Panc1 (cell line): ENCODE data around the gene UBE2L5. TPM values are rescaled to one million over a fixed set of nuclear protein-coding genes. Genes with fewer than 3 reads are reported as not detected.
A peak's percentile ranks its signal among the peaks of the same experiment; 100 is the strongest.

ENCODE experiments used
- ATAC-seq: fragments of 200-7000 bp; cut with Tn5 transposase; 2 replicates; pipeline ENCODE4 v1.9.1; 2020; ENCODE audit warnings: mild to moderate bottlenecking, moderate library complexity
- BruUV-seq: library from RNA; stranded (reverse); fragments of 400-500 nt; replicated peaks from 2 replicates; lab custom pipeline; 2021; lab: Mats Ljungman, UMichigan
- CTCF ChIA-PET: fragments of 300-600 bp; sonication (Branson Sonifier 250); formaldehyde crosslinking; loops from one replicate; lab custom pipeline; 2022; ENCODE audit warnings: antibody characterized with exemption; lab: Charles Lee
- POLR2A ChIA-PET: fragments of 300-600 bp; sonication (Branson Sonifier 250); formaldehyde crosslinking; loops from one replicate; lab custom pipeline; 2022; ENCODE audit warnings: antibody characterized with exemption; lab: Charles Lee
- DNase-seq: peaks from one replicate; pipeline ENCODE4 v3.0.0-alpha.2; 2010; ENCODE audit warnings: low read depth, low spot score
- H3K27ac ChIP-seq: 2 replicates; pipeline ENCODE4 v1.5.1; 2011; ENCODE audit warnings: mild to moderate bottlenecking, low read length, inconsistent platforms
- H3K27me3 ChIP-seq: fragments of 200-500 bp; sonication (Bioruptor generic); 2 replicates; pipeline ENCODE4 v1.6.0; 2014; ENCODE audit warnings: low read length, inconsistent platforms; ENCODE audit not compliant: control insufficient read depth, insufficient read depth
- H3K36me3 ChIP-seq: fragments of 200-500 bp; sonication (Bioruptor generic); 2 replicates; pipeline ENCODE4 v1.5.1; 2014; ENCODE audit warnings: inconsistent platforms, mild to moderate bottlenecking, low read length, moderate library complexity; ENCODE audit not compliant: control insufficient read depth, insufficient read depth
- H3K4me1 ChIP-seq: 2 replicates; pipeline ENCODE4 v1.5.1; 2011; ENCODE audit warnings: inconsistent platforms, mild to moderate bottlenecking, low read length, moderate library complexity; ENCODE audit not compliant: control insufficient read depth, insufficient read depth
- H3K4me3 ChIP-seq, 2 experiments: 2 replicates each; pipeline ENCODE4 v1.5.1; 2011 to 2012; ENCODE audit warnings: low read depth in 2 of 2, low read length in 2 of 2, mild to moderate bottlenecking in 2 of 2, inconsistent platforms in 1 of 2, moderate library complexity in 1 of 2
- H3K9me3 ChIP-seq: fragments of 200-500 bp; sonication (Bioruptor generic); 2 replicates; pipeline ENCODE4 v1.5.1; 2014; ENCODE audit warnings: low read depth, mild to moderate bottlenecking, inconsistent platforms, low read length, moderate library complexity; ENCODE audit not compliant: control insufficient read depth, insufficient read depth
- POLR2AphosphoS5 ChIP-seq: IDR thresholded peaks from 2 replicates; pipeline ENCODE4 v1.6.1; 2012; ENCODE audit warnings: mild to moderate bottlenecking, low read depth, low read length, moderate library complexity
- SIN3A ChIP-seq: IDR thresholded peaks from 2 replicates; pipeline ENCODE4 v1.6.1; 2012; ENCODE audit warnings: low read depth, mild to moderate bottlenecking, low read length, moderate library complexity, borderline replicate concordance; ENCODE audit not compliant: insufficient read depth
- TCF7L2 ChIP-seq: IDR thresholded peaks from 2 replicates; pipeline ENCODE4 v1.6.1; 2011; ENCODE audit warnings: mild to moderate bottlenecking, low read depth, low read length, inconsistent platforms
- in situ Hi-C: cut with HindIII; loops from 2 replicates; pipeline ENCODE4 v1.10.0; 2016; ENCODE audit warnings: low sequenced_read_pairs, low pct_unique_long_range_greater_than_20kb
- intact Hi-C: fragments of 100-400 bp; cut with micrococcal nuclease; formaldehyde crosslinking; loops from one replicate; pipeline ENCODE4 v1.10.0; 2022; ENCODE audit not compliant: unreplicated experiment
- total RNA-seq: library from RNA; stranded (reverse); gene quantifications from one replicate; pipeline ENCODE4 v1.2.1, GENCODE V29; 2021; ENCODE audit not compliant: unreplicated experiment
- TF ChIP-seq, protein P1 (sequence below): fragments of 450-650 bp; IDR thresholded peaks from 2 replicates; pipeline ENCODE4 v1.5.1; 2017; ENCODE audit warnings: mild to moderate bottlenecking
- TF ChIP-seq, protein P2 (sequence below), 2 experiments: IDR thresholded peaks; 2 replicates each; pipeline ENCODE4 v1.6.1; 2011 to 2012; ENCODE audit warnings: low read depth in 2 of 2, control low read depth in 1 of 2, low read length in 1 of 2, mild to moderate bottlenecking in 1 of 2, moderate library complexity in 1 of 2; ENCODE audit not compliant: insufficient read depth in 1 of 2

Gene UBE2L5
- total RNA-seq, 1 experiment from 2014 or later, result not detected

DNA sequence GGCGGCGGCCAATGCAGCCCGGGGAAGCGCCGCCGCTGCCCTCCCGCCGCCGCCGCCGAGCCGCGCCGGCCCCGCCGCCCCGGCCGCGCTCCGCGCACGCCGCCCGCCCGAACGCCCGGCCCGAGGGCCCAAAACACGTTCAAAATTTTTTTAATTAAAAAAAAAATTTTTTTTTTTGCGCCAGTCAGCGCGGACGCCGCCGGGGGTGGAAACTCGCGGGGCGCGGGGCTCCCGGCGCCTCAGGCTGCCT lies 43.0 kb downstream of the UBE2L5 start:
- CTCF ChIA-PET, result interaction anchor here (0.8 kb wide), 1 partner anchor 333 kb away, joined by 3 read pairs; no protein-coding TSS in a partner anchor
- Histone ChIP-seq H3K9me3 (no peaks in the 10 kb centered on the region), H3K4me3 (peak overlapping the region; percentile 58 to 66), H3K27ac (no peak overlapping the region), H3K36me3 (peaks cover 23% of the 10 kb centered on the region), H3K4me1 (peaks cover 6% of the 10 kb centered on the region), H3K27me3 (no peaks in the 10 kb centered on the region)
- ATAC-seq, result no peak
- intact Hi-C loops (loop anchor here (10.0 kb wide), 2 partner anchors 110 to 150 kb away; partner anchors contain the start of gene USPL1), in situ Hi-C loops (no loop called here)
- BruUV-seq, result no TSS peak
- TF ChIP-seq TCF7L2 (no peak), POLR2AphosphoS5 (no peak), SIN3A (no peak)
- TF ChIP-seq, protein P1, sequence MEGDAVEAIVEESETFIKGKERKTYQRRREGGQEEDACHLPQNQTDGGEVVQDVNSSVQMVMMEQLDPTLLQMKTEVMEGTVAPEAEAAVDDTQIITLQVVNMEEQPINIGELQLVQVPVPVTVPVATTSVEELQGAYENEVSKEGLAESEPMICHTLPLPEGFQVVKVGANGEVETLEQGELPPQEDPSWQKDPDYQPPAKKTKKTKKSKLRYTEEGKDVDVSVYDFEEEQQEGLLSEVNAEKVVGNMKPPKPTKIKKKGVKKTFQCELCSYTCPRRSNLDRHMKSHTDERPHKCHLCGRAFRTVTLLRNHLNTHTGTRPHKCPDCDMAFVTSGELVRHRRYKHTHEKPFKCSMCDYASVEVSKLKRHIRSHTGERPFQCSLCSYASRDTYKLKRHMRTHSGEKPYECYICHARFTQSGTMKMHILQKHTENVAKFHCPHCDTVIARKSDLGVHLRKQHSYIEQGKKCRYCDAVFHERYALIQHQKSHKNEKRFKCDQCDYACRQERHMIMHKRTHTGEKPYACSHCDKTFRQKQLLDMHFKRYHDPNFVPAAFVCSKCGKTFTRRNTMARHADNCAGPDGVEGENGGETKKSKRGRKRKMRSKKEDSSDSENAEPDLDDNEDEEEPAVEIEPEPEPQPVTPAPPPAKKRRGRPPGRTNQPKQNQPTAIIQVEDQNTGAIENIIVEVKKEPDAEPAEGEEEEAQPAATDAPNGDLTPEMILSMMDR, result no peak
- TF ChIP-seq, protein P2, sequence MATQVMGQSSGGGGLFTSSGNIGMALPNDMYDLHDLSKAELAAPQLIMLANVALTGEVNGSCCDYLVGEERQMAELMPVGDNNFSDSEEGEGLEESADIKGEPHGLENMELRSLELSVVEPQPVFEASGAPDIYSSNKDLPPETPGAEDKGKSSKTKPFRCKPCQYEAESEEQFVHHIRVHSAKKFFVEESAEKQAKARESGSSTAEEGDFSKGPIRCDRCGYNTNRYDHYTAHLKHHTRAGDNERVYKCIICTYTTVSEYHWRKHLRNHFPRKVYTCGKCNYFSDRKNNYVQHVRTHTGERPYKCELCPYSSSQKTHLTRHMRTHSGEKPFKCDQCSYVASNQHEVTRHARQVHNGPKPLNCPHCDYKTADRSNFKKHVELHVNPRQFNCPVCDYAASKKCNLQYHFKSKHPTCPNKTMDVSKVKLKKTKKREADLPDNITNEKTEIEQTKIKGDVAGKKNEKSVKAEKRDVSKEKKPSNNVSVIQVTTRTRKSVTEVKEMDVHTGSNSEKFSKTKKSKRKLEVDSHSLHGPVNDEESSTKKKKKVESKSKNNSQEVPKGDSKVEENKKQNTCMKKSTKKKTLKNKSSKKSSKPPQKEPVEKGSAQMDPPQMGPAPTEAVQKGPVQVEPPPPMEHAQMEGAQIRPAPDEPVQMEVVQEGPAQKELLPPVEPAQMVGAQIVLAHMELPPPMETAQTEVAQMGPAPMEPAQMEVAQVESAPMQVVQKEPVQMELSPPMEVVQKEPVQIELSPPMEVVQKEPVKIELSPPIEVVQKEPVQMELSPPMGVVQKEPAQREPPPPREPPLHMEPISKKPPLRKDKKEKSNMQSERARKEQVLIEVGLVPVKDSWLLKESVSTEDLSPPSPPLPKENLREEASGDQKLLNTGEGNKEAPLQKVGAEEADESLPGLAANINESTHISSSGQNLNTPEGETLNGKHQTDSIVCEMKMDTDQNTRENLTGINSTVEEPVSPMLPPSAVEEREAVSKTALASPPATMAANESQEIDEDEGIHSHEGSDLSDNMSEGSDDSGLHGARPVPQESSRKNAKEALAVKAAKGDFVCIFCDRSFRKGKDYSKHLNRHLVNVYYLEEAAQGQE (IDR thresholded peaks at IDR 0.05; ENCODE audit: insufficient read depth in 1 of 2, low read depth in 2 of 2, low read length in 1 of 2), result no peak
- POLR2A ChIA-PET, result interaction anchor here (0.7 kb wide), 1 partner anchor 48 kb away, joined by 4 read pairs; no protein-coding TSS in a partner anchor
- no peak for DNase-seq

DNA sequence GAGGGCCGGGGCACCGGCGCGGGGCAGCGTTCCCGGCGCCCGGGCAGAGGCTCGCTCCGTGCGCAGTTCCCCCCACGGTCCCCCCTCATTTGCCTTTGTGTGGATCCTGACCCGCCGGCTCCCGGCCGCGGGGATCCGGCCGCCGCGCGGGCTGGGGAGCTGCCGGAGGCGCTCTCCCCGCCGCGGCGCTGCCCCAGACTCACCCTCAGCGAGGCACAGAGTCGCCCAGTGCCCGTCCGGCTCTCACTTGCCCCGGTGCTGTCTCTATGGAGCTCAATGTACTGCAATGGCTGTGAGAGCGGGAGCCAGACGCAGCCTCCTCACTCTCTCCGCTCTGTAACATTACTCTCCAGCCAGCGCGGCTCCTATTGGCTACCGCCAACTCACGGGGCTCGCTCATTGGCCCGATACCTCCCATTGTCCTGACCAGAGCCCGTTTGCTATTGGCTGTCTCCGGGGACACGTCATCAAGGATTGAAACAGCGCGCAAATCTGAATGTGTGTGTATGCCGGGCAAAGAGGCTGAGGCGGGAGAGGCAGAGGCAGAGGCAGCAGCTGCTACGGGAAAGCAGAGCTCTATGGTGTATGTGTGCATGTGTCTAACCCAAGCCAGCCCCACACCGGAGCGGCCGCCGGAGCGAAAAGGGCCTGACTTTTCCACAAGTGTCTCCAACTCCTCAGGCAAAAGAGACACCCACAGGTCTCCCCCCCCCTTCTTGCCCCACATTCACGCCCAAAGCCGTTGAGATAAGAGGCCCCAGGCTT lies 43.5 kb downstream of the UBE2L5 start, which contains the start of gene HMGB1:
TSS of gene HMGB1 (minus strand) at position 344 of the 765 bp plus-strand sequence. CDS start 2,256 bp downstream, outside the sequence.
- BruUV-seq, result no TSS peak
- Histone ChIP-seq H3K36me3 (peaks cover 23% of the 10 kb centered on the region), H3K9me3 (no peaks in the 10 kb centered on the region), H3K27ac (peak within 1 kb of the TSS; percentile 82), H3K4me3 (peak within 1 kb of the TSS; percentile 58 to 66), H3K27me3 (no peaks in the 10 kb centered on the region), H3K4me1 (peaks cover 6% of the 10 kb centered on the region)
- ChIA-PET POLR2A (interaction anchor here (0.6 to 0.7 kb wide), 3 partner anchors 48 to 615 kb away, joined by 3 to 4 read pairs (median 3); partner anchors contain the start of gene UBL3), CTCF (interaction anchor here (0.8 kb wide), 1 partner anchor 333 kb away, joined by 3 read pairs; no protein-coding TSS in a partner anchor)
- in situ Hi-C loops (no loop called here), intact Hi-C loops (loop anchor here (10.0 kb wide), 2 partner anchors 109 to 149 kb away; partner anchors contain the start of gene USPL1)
- ATAC-seq (peak; percentile 96), DNase-seq (peak; percentile 82)
- peak; percentile 75 for TF ChIP-seq POLR2AphosphoS5
- TF ChIP-seq, protein P1, result no peak
- TF ChIP-seq SIN3A, result peak; percentile 99
- TF ChIP-seq, protein P2 (IDR thresholded peaks at IDR 0.05; ENCODE audit: insufficient read depth in 1 of 2, low read depth in 2 of 2, low read length in 1 of 2), result no peak
- TF ChIP-seq TCF7L2, result no peak
